ENCODE measurements around the gene CD109. TPM values are rescaled to one million over a fixed set of nuclear protein-coding genes. Genes with fewer than 3 reads are reported as not detected.

Gene CD109
- total and polyA plus RNA-seq, 2 of the 8 experiments (the other 6 are each of a cell fraction or from before 2014, with no cell fraction given): 1.4 to 5.3 TPM

DNA sequence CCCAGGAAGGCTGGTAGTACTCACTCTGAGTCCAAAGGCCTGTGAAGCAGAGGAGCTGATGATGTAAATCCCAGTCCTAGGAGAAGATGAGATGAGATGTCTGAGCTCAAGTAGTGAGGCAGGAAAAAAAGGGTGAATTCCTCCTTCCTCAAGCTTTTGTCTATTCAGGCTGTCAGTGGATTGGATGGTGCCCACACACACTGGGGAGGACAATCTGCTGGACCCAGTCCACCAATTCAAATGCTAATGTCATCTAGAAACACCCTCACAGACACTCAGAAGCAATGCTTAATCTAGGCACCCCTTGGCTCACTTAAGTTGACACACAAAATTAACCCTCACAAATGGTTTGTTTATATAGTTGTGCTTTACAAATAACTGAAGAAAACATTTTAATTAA, 94.6 kb downstream of the CD109 start:
- no peaks in the 10 kb centered on the region for H4K20me1 ChIP-seq (replicated peaks in 1 of 2; ENCODE audit: control insufficient read depth in 1 of 2, insufficient read depth in 2 of 2, low read length in 2 of 2)
- no peaks in the 10 kb centered on the region for H3K4me1 ChIP-seq (replicated peaks in 1 of 4; ENCODE audit: control insufficient read depth in 3 of 4, insufficient read depth in 4 of 4, low read length in 3 of 4)
- H3K4me3 ChIP-seq (ENCODE audit: extremely low read depth in 1 of 4, insufficient read depth in 2 of 4, low read depth in 3 of 4, low read length in 4 of 4): no peak overlapping the region
- no peak overlapping the region for H4K5ac ChIP-seq (ENCODE audit: insufficient read length, low read depth, low read length)
- H3K79me2 ChIP-seq (ENCODE audit: control insufficient read depth in 1 of 2, insufficient read depth in 2 of 2, low read length in 2 of 2): no peaks in the 10 kb centered on the region
- H3K14ac ChIP-seq (ENCODE audit: insufficient read length): no peak overlapping the region
- H2AK5ac ChIP-seq (ENCODE audit: low read depth, low read length): no peak overlapping the region
- FAIRE-seq: peak; percentile 45
- H3K79me1 ChIP-seq (ENCODE audit: low read depth, low read length): no peaks in the 10 kb centered on the region
- no peak overlapping the region for H2BK12ac ChIP-seq (ENCODE audit: low read depth, low read length)
- H4K8ac ChIP-seq (ENCODE audit: extremely low read depth, insufficient read depth, low read length): no peak overlapping the region
- H3K27me3 ChIP-seq (replicated peaks in 1 of 4; ENCODE audit: control insufficient read depth in 3 of 4, extremely low read depth in 1 of 4, insufficient read depth in 3 of 4, low read length in 3 of 4): no peaks in the 10 kb centered on the region
- no peak overlapping the region for H2BK15ac ChIP-seq (ENCODE audit: low read length)
- no peak overlapping the region for H3K23ac ChIP-seq (ENCODE audit: insufficient read length)
- no peaks in the 10 kb centered on the region for H3K9me3 ChIP-seq (ENCODE audit: insufficient read depth in 2 of 2, low read depth in 1 of 2, low read length in 1 of 2)
- no peak overlapping the region for H3K4me2 ChIP-seq (ENCODE audit: insufficient read depth in 1 of 2, low read depth in 2 of 2, low read length in 2 of 2)
- H4K91ac ChIP-seq (replicated peaks; ENCODE audit: insufficient read length, low read length): no peak overlapping the region
- H3K4ac ChIP-seq (replicated peaks; ENCODE audit: insufficient read length, low read depth, low read length): no peak overlapping the region
- H3K9ac ChIP-seq (replicated peaks in 1 of 4; ENCODE audit: extremely low read depth in 1 of 4, low read depth in 3 of 4, low read length in 3 of 4): no peak overlapping the region
- CTCF ChIA-PET (ENCODE audit: partially characterized antibody): interaction anchor here (1.0 to 1.5 kb wide), 3 partner anchors 10 to 43 kb away, joined by 3 to 4 read pairs (median 3); no protein-coding TSS in a partner anchor
- no peak overlapping the region for H2BK120ac ChIP-seq (replicated peaks; ENCODE audit: low read depth, low read length)
- POLR2A ChIA-PET (ENCODE audit: partially characterized antibody): no interaction called here
- H3K36me3 ChIP-seq (ENCODE audit: control insufficient read depth in 2 of 4, insufficient read depth in 4 of 4, low read length in 3 of 4): no peaks in the 10 kb centered on the region; a peak in 1 of 8 replicates
- no peak overlapping the region for H2BK20ac ChIP-seq (ENCODE audit: low read length)
- no peak overlapping the region for H2AFZ ChIP-seq (ENCODE audit: low read length)
- no peak overlapping the region for H3K27ac ChIP-seq (ENCODE audit: low read depth, low read length)
- H2BK5ac ChIP-seq (ENCODE audit: low read depth, low read length): no peak overlapping the region
- no peak for DNase-seq (ENCODE audit: low read depth in 1 of 2, low spot score in 2 of 2)
- H3K18ac ChIP-seq (ENCODE audit: extremely low read depth, low read length): no peak overlapping the region
- no peak overlapping the region for H3K56ac ChIP-seq (replicated peaks; ENCODE audit: insufficient read length, low read depth, low read length)
- H3K23me2 ChIP-seq (ENCODE audit: low read depth, low read length): no peaks in the 10 kb centered on the region
- TF ChIP-seq TBP (IDR thresholded peaks at IDR 0.05; ENCODE audit: low read depth, low read length) (no peak), SAP30 (IDR thresholded peaks at IDR 0.05; ENCODE audit: insufficient read depth, insufficient replicate concordance, low read length) (no peak), NRF1 (IDR thresholded peaks at IDR 0.05; ENCODE audit: low read depth, low read length) (no peak), TCF12 (IDR thresholded peaks at IDR 0.05; ENCODE audit: low read depth, low read length) (no peak), KDM1A (IDR thresholded peaks at IDR 0.05; ENCODE audit: borderline replicate concordance, low read length) (no peak), YY1 (IDR thresholded peaks at IDR 0.05; ENCODE audit: low read depth, low read length) (no peak), JUN (IDR thresholded peaks at IDR 0.05; ENCODE audit: low read depth, low read length) (no peak), SUZ12 (IDR thresholded peaks at IDR 0.05; ENCODE audit: low read length) (no peak), CEBPB (IDR thresholded peaks at IDR 0.05; ENCODE audit: low read depth, low read length) (no peak), SRF (IDR thresholded peaks at IDR 0.05; ENCODE audit: low read depth, low read length) (no peak), RNF2 (IDR thresholded peaks at IDR 0.05; ENCODE audit: borderline replicate concordance, low read depth, low read length, missing control alignments, poor library complexity, severe bottlenecking) (no peak), JUND (IDR thresholded peaks at IDR 0.05; ENCODE audit: low read length) (no peak), SIN3A (conservative IDR thresholded peaks at IDR 0.05 in 1 of 2, IDR thresholded peaks at IDR 0.05 in 1 of 2; ENCODE audit: low read depth in 1 of 2, low read length in 2 of 2) (no peak)
- TF ChIP-seq, protein P1, sequence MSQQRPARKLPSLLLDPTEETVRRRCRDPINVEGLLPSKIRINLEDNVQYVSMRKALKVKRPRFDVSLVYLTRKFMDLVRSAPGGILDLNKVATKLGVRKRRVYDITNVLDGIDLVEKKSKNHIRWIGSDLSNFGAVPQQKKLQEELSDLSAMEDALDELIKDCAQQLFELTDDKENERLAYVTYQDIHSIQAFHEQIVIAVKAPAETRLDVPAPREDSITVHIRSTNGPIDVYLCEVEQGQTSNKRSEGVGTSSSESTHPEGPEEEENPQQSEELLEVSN (IDR thresholded peaks at IDR 0.05): no peak
- TF ChIP-seq, protein P2, sequence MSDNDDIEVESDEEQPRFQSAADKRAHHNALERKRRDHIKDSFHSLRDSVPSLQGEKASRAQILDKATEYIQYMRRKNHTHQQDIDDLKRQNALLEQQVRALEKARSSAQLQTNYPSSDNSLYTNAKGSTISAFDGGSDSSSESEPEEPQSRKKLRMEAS (IDR thresholded peaks at IDR 0.05): no peak

Data from H1 (cell line).